Epithelial cell of esophagus (primary cell): ENCODE data around the gene HNRNPR.
A peak's percentile ranks its signal among the peaks of the same experiment; 100 is the strongest.
"Not testable (repeated sequence)": the region's sequence is repeated elsewhere in the genome, so short reads cannot be mapped to it uniquely, and the experiment has no call there.

ENCODE experiments used
- DNase-seq: peaks from one replicate; pipeline ENCODE4 v3.0.0; 2010; ENCODE audit warnings: low read depth
- H3K4me3 ChIP-seq: 2 replicates; pipeline ENCODE4 v1.5.1; 2011; ENCODE audit warnings: mild to moderate bottlenecking, low read length, control low read depth
- CTCF ChIP-seq: IDR thresholded peaks from 2 replicates; pipeline ENCODE4 v1.5.1; 2011; ENCODE audit warnings: low read depth, mild to moderate bottlenecking, low read length, control low read depth, inconsistent platforms; ENCODE audit not compliant: insufficient read depth; ENCODE audit errors: missing control alignments

HNRNPR gene

DNA sequence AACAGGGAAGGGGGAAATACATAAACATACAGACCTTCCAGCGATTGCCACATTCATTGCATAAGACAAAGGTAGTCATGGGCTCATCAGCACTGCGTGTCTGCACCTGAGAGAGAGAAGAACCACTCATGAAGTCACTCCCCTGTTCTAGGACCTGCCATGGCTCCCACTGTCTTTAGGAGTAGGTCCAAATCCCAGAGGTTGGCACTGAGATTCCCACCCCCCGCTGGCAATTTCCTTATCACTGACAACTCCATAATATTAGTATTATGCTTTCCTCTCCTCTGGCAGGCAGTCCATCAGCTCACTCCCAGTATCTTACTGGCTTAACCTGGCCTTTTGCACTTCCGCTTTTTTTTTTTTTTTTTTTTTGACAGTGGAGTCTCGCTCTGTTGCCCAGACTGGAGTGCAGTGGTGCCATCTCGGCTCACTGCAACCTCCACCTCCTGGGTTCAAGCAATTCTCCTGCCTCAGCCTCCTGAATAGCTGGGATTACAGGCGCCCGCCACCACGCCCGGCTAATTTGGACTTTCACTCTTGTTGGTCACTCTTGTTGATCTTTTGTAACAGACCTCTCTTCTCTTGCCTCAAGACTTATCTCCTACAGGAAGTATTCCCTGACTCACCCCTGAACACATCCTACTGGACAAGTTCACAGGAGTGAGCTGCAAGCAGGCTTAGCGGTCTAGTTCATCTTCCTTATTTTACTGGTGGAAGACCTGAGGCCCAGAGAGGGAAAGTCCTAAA lies 40.4 kb upstream of the HNRNPR start:
- no peak overlapping the region for H3K4me3 ChIP-seq
- peak; percentile 97 for DNase-seq
- TF ChIP-seq CTCF, result no peak

DNA sequence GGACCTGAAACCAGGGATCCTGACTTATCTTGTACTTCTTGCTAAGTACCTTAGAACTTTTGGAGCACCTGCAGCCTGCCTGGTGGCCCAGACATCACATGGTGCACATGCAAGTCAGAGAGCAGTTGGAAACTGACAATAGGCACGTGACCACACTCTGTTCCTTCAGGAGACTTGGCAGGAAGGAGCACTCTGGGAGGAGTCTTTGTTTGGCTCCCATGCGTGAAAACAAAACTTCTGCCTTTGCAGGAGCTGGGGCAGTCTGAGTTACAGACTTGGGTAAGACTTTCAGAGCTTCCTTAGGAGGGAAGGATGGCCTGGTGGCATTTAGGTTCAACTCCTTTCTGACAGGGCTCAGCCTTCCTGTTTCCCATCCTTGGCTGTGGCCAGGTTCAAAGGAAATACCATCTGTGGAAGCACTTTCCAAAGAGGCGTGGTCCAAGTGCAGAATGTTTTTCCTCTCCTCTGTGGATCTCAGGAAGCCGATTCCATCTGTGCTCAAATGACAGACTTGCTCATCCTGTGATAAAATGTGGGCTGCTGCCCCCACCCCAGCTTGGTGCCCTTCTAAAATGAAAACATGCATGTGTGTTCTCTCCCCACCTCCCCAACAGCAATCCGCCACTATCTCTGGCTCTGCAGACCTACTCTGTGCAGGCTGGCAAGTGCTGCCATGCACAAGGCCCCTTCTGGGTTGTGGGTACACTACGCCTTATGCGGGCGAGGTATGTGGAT lies 39.7 kb upstream of the HNRNPR start:
- DNase-seq, result no peak
- TF ChIP-seq CTCF, result no peak
- no peak overlapping the region for H3K4me3 ChIP-seq

- TF ChIP-seq CTCF, result no peak
- DNase-seq, result no peak
- no peak overlapping the region for H3K4me3 ChIP-seq
Observed at GRCh38 chr1:23381233-23381885, 37.3 kb upstream of the HNRNPR start.

GRCh38 chr1:23380719-23381118 lies 36.6 kb upstream of the HNRNPR start:
- no peak for TF ChIP-seq CTCF
- no peak overlapping the region for H3K4me3 ChIP-seq
- no peak for DNase-seq

DNA sequence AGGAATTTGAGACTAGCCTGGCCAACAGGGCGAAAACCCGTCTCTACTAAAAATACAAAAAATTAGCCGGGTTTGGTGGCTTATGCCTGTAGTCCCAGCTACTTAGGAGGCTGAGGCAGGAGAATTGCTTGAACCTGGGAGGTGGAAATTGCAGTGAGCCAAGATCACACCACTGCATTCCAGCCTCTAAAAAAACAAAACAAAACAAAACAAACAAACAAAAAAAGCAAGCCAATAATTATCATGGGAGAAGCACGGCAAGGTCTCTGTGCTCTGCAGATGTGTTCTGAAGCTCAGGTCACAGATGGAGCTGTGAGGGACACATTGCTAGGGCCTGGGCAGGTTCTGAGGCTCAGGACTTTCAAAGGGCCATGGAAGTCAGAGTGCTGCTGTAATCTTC lies 36.2 kb upstream of the HNRNPR start:
- DNase-seq, H3K4me3 ChIP-seq: not testable (repeated sequence)

- TF ChIP-seq CTCF, result no peak
- peak; percentile 94 for DNase-seq
- no peak overlapping the region for H3K4me3 ChIP-seq
Observed at GRCh38 chr1:23376890-23377811, 33.1 kb upstream of the HNRNPR start.

DNA sequence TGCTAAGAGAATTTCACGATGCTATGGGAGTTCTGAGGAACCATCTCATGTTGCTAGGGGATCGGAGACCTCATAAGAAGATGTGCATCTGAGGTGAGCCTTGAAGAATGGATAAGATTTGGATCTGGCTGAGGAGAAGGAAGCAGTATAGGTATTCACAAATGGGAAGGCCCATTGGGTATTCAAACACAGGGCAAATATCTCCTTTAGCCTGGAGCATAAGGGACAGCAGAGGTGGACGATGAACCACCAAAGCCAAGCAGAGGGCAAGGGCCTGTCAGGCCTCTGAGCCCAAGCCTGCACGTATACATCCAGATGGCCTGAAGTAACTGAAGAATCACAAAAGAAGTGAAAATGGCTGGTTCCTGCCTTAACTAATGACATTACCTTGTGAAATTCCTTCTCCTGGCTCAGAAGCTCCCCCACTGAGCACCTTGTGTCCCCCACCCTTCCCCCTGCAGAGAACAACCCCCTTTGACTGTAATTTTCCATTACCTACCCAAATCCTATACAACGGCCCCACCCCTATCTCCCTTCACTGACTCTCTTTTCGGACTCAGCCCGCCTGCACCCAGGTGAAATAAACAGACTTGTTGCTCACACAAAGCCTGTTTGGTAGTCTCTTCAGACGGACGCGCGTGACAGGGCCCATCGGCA lies 30.1 kb upstream of the HNRNPR start:
- DNase-seq, H3K4me3 ChIP-seq: not testable (repeated sequence)
